NCI-H146 (cell line): Measurements from ENCODE around the gene FAM98B.

ENCODE experiments used
- DNase-seq: peaks from one replicate; lab custom pipeline; 2025; lab: John Stamatoyannopoulos, UW

Gene FAM98B

GRCh38 chr15:38461066-38461833 is 7.3 kb downstream of the FAM98B start:
- DNase-seq, result no peak

GRCh38 chr15:38463893-38464292 is 10.0 kb downstream of the FAM98B start:
- no peak for DNase-seq

GRCh38 chr15:38464675-38465074 is 10.7 kb downstream of the FAM98B start:
- no peak for DNase-seq

GRCh38 chr15:38470816-38471215 is 16.9 kb downstream of the FAM98B start:
- no peak for DNase-seq

GRCh38 chr15:38471974-38472373 is 18.0 kb downstream of the FAM98B start:
- DNase-seq, result no peak

GRCh38 chr15:38474155-38474757 is 20.3 kb downstream of the FAM98B start:
- peak; percentile 2 for DNase-seq

GRCh38 chr15:38475361-38475760 is 21.4 kb downstream of the FAM98B start:
- no peak for DNase-seq

GRCh38 chr15:38476120-38476519 is 22.2 kb downstream of the FAM98B start:
- DNase-seq, result no peak

- DNase-seq, result no peak
Observed at GRCh38 chr15:38477637-38478036, 23.7 kb downstream of the FAM98B start.

- DNase-seq, result no peak
Observed at GRCh38 chr15:38479266-38479665, 25.3 kb downstream of the FAM98B start.

GRCh38 chr15:38479756-38480155 is 25.8 kb downstream of the FAM98B start:
- no peak for DNase-seq

GRCh38 chr15:38481113-38481512 is 27.2 kb downstream of the FAM98B start:
- no peak for DNase-seq

GRCh38 chr15:38481761-38482160 is 27.8 kb downstream of the FAM98B start:
- DNase-seq, result no peak

- DNase-seq, result no peak
Observed at GRCh38 chr15:38482572-38482971, 28.6 kb downstream of the FAM98B start.

- DNase-seq, result no peak
Observed at GRCh38 chr15:38486936-38487335, 33.0 kb downstream of the FAM98B start.

- DNase-seq, result no peak
Observed at GRCh38 chr15:38487378-38487777, 33.5 kb downstream of the FAM98B start.

- DNase-seq, result no peak
Observed at GRCh38 chr15:38490242-38490922, 36.5 kb downstream of the FAM98B start.

- DNase-seq, result no peak
Observed at GRCh38 chr15:38496151-38496550, 42.2 kb downstream of the FAM98B start.

- no peak for DNase-seq
Observed at GRCh38 chr15:38499651-38500050, 45.7 kb downstream of the FAM98B start.

- no peak for DNase-seq
Observed at GRCh38 chr15:38503496-38503895, 49.6 kb downstream of the FAM98B start.

GRCh38 chr15:38504680-38505467 is 50.9 kb downstream of the FAM98B start:
- no peak for DNase-seq

GRCh38 chr15:38506997-38507396 is 53.1 kb downstream of the FAM98B start:
- no peak for DNase-seq
